ENCODE results near the gene LDHD. TPM values are rescaled to one million over a fixed set of nuclear protein-coding genes. Genes with fewer than 3 reads are reported as not detected.

The LDHD gene
- total and polyA plus RNA-seq, 2 of the 13 experiments (the other 11 are each of a cell fraction or from before 2014, with no cell fraction given) = 9.1 to 9.8 TPM

DNA sequence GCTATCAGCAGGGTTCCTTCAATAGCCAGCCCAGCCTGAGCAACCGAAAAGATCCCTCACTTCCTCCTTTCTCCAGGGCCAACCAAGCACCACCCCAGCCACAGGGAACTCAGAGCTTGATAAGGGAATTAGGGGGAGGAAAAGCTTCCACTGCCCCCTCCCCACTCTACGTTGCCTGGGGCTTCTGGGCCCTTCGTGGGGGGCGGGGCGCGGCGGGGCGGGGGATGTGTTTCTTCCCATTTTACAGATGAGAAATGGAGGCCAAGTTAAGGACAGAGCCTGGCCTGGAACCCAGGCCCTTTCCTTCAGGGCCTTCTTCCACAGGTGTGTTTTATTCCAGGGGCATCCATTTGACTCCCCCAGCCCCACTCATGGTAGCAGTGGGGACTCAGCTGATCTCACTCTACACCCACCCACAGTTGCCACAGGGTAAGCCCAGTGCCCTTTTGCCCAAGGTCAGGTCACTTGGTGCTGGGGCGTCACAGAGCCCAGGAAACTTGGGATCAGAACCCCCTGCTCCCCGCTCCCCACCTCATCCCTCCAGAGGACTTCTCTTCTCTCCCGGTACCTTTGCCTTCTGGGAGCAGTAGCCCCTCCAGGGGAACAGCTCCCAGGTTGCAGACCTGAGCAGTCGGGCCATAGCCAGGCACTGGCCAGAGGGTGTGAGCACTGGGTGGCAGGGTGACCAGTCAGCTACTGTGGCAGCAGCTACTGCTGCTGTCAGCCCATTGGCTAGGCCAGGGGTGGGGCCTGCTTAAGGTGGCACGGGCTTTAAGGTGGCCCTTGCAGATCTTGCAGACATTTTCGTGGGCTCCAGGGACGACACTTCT, at the start of gene LDHD (continued):
- TF ChIP-seq, protein P1, sequence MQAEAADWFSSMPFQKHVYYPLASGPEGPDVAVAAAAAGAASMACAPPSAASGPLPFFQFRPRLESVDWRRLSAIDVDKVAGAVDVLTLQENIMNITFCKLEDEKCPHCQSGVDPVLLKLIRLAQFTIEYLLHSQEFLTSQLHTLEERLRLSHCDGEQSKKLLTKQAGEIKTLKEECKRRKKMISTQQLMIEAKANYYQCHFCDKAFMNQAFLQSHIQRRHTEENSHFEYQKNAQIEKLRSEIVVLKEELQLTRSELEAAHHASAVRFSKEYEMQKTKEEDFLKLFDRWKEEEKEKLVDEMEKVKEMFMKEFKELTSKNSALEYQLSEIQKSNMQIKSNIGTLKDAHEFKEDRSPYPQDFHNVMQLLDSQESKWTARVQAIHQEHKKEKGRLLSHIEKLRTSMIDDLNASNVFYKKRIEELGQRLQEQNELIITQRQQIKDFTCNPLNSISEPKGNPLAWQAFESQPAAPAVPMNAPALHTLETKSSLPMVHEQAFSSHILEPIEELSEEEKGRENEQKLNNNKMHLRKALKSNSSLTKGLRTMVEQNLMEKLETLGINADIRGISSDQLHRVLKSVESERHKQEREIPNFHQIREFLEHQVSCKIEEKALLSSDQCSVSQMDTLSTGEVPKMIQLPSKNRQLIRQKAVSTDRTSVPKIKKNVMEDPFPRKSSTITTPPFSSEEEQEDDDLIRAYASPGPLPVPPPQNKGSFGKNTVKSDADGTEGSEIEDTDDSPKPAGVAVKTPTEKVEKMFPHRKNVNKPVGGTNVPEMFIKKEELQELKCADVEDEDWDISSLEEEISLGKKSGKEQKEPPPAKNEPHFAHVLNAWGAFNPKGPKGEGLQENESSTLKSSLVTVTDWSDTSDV (CRISPR knock-in tag; IDR thresholded peaks at IDR 0.05) = no peak
- TF ChIP-seq MIXL1 (CRISPR knock-in tag; IDR thresholded peaks at IDR 0.05) = 0 out of 2 replicates have a peak, but pooled peaks have one; percentile 71
- peak; percentile 39 for TF ChIP-seq RBM39 (IDR thresholded peaks at IDR 0.05; ENCODE audit: low read depth, low read length, poor library complexity, severe bottlenecking)
- TF ChIP-seq NR2F6 (IDR thresholded peaks at IDR 0.05) = peak; percentile 67
- peak; percentile 70; the same call in 1 of the 2 replicates for TF ChIP-seq NR2F6 (CRISPR knock-in tag; IDR thresholded peaks at IDR 0.05)
- no peak for TF ChIP-seq DPF2 (CRISPR knock-in tag; IDR thresholded peaks at IDR 0.05; ENCODE audit: borderline replicate concordance, low read depth)
- TF ChIP-seq, protein P2, sequence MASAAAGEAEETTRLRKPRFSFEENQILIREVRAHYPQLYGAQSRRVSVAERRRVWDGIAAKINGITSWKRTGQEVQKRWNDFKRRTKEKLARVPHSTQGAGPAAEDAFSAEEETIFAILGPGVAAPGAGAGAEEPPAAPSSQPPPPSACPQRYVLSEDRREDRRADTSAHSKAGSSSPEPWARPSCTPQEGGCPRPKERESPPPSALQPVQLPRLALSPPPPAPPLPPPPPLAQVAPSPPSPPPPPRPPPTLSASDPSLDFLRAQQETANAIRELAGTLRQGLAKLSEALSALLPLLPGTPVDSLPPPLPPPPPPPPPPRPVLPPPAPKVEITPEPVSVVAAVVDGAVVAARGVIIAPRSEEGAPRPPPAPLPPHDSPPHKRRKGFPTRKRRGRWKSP (CRISPR knock-in tag; IDR thresholded peaks at IDR 0.05) = 0 out of 2 replicates have a peak, but pooled peaks have one; percentile 40
- peak; percentile 84 for TF ChIP-seq NFYC (CRISPR knock-in tag; IDR thresholded peaks at IDR 0.05)
- TF ChIP-seq, protein P3, sequence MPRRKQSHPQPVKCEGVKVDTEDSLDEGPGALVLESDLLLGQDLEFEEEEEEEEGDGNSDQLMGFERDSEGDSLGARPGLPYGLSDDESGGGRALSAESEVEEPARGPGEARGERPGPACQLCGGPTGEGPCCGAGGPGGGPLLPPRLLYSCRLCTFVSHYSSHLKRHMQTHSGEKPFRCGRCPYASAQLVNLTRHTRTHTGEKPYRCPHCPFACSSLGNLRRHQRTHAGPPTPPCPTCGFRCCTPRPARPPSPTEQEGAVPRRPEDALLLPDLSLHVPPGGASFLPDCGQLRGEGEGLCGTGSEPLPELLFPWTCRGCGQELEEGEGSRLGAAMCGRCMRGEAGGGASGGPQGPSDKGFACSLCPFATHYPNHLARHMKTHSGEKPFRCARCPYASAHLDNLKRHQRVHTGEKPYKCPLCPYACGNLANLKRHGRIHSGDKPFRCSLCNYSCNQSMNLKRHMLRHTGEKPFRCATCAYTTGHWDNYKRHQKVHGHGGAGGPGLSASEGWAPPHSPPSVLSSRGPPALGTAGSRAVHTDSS (CRISPR knock-in tag; conservative IDR thresholded peaks at IDR 0.05) = no peak
- no peak for TF ChIP-seq ZNF660 (CRISPR knock-in tag; IDR thresholded peaks at IDR 0.05; ENCODE audit: borderline replicate concordance, low read depth)
- TF ChIP-seq TBX2 (CRISPR knock-in tag; IDR thresholded peaks at IDR 0.05; ENCODE audit: borderline replicate concordance) = peak; percentile 60; the same call in 1 of the 2 replicates
- no peak for TF ChIP-seq DMAP1 (CRISPR knock-in tag; IDR thresholded peaks at IDR 0.05)
- no peak for TF ChIP-seq NBN (conservative IDR thresholded peaks at IDR 0.05)
- no peak for TF ChIP-seq ZNF530 (CRISPR knock-in tag; IDR thresholded peaks at IDR 0.05; ENCODE audit: low read depth)
- TF ChIP-seq, protein P4, sequence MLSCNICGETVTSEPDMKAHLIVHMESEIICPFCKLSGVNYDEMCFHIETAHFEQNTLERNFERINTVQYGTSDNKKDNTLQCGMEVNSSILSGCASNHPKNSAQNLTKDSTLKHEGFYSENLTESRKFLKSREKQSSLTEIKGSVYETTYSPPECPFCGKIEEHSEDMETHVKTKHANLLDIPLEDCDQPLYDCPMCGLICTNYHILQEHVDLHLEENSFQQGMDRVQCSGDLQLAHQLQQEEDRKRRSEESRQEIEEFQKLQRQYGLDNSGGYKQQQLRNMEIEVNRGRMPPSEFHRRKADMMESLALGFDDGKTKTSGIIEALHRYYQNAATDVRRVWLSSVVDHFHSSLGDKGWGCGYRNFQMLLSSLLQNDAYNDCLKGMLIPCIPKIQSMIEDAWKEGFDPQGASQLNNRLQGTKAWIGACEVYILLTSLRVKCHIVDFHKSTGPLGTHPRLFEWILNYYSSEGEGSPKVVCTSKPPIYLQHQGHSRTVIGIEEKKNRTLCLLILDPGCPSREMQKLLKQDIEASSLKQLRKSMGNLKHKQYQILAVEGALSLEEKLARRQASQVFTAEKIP (CRISPR knock-in tag; IDR thresholded peaks at IDR 0.05; ENCODE audit: borderline replicate concordance) = no peak
- TF ChIP-seq ZSCAN20 (CRISPR knock-in tag; IDR thresholded peaks at IDR 0.05; ENCODE audit: borderline replicate concordance) = no peak
- TF ChIP-seq SMARCC2 (IDR thresholded peaks at IDR 0.05) = no peak
- TF ChIP-seq ZEB1 (IDR thresholded peaks at IDR 0.05; ENCODE audit: insufficient replicate concordance, low read depth) = no peak
- peak; percentile 96 for TF ChIP-seq SAP130 (CRISPR knock-in tag; IDR thresholded peaks at IDR 0.05; ENCODE audit: low read depth)
- no peak for TF ChIP-seq PAWR (CRISPR knock-in tag; IDR thresholded peaks at IDR 0.05; ENCODE audit: borderline replicate concordance)
- TF ChIP-seq STAT5B (CRISPR knock-in tag; IDR thresholded peaks at IDR 0.05) = peak; percentile 66; the same call in 1 of the 2 replicates
- 0 out of 2 replicates have a peak, but pooled peaks have one; percentile 40 for TF ChIP-seq RCOR2 (CRISPR knock-in tag; IDR thresholded peaks at IDR 0.05)
- no peak for TF ChIP-seq ZMYM2 (CRISPR knock-in tag; IDR thresholded peaks at IDR 0.05)
